CD4-positive, alpha-beta T cell treated with Interleukin-21 for 1 hour (primary cell): ENCODE measurements around the gene MFSD12.
"Not testable (repeated sequence)": the region's sequence is repeated elsewhere in the genome, so short reads cannot be mapped to it uniquely, and the experiment has no call there.

Source experiments
- DNase-seq: peaks from one replicate; pipeline ENCODE4 v3.0.0-alpha.2; 2020

Gene MFSD12

DNA sequence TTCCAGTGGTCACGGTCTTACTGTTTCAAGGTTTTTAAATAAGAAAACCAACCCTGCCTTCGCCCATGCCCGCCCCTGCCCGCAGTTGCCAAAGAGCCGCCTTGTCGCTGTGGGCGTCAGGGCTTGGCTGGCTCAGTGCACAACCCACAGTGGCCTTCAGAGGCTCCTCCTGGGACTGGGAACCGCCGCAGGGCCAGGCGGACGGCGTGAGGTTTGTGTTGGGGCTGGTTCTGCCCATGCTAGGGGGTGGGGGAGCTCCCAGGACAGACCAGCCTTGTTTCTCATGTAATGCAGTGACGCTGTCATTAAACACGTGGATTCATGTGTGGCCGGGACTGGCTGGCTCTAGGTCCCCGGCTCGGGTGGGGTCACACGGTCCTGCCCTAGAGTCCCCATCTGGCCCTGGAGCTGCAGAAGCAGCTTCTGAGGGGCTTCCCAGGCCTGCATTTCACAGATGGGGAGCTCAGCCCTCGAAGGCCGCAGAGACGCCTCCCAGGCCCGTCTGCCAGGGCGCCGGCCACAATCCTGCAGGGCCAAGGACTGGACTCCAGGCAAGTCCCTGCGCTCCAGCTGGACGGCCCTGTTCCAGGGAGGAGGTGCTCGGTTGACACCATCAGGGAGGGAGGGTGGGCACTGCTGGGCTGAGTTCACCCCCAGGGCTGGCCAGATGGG is 20.8 kb downstream of the MFSD12 start:
- DNase-seq: no peak

- DNase-seq: no peak
Measured at GRCh38 chr19:3535981-3536380, 21.4 kb downstream of the MFSD12 start.

DNA sequence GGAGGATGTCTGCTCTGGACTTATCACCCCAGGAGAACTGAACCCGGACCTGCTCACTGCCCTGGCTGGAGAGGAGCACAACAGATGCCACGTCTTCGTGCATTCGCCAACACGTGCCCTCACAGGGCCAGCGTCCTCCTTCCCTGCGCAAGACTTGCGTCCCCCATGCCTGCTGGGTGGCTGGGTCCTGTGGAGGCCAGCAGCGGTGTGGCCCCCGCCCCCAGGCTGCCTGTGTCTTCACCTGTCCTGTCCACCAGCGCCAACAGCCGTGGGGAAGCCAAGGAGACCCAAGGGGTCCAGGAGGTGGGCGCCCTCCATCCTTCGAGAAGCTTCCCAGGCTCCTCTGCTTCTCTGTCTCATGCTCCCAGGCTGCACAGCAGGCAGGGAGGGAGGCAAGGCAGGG is 21.8 kb downstream of the MFSD12 start:
- no peak for DNase-seq

- no peak for DNase-seq
Measured at GRCh38 chr19:3535235-3535535, 22.2 kb downstream of the MFSD12 start.

- no peak for DNase-seq
Measured at GRCh38 chr19:3534375-3535234, 22.8 kb downstream of the MFSD12 start.

DNA sequence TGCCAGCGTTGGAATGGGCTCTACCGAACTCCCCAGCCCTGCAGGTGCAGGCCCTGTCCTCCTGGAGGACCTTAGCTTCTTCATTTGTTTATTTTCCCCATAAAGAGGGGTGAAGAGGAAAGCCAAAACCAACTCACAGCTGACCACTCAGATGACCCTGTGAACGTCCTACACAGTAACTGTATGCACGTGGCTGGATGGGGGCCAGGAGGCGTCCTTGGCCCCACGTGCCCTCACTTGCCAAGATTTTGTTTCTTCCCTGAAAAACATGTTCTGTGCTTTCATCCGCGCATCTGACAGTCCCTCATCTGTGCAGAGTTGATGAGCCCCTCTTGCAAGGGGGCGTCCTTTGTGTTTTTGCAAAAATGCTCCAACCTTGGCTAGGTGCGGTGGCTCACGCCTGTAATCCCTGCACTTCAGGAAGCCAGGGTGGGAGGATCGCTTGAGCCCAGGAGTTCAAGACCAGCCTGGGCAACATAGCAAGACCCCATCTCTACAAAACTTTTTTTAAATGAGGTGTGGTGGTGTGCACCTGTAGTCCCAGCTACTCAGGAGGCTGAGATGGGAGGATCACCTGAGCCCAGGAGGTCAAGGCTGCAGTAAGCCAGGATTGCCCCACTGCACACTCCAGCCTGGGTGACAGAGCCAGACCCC is 23.7 kb downstream of the MFSD12 start:
- DNase-seq: no peak

GRCh38 chr19:3533033-3533432 is 24.4 kb downstream of the MFSD12 start:
- DNase-seq: no peak

GRCh38 chr19:3532154-3532786 is 25.1 kb downstream of the MFSD12 start:
- DNase-seq: no peak

DNA sequence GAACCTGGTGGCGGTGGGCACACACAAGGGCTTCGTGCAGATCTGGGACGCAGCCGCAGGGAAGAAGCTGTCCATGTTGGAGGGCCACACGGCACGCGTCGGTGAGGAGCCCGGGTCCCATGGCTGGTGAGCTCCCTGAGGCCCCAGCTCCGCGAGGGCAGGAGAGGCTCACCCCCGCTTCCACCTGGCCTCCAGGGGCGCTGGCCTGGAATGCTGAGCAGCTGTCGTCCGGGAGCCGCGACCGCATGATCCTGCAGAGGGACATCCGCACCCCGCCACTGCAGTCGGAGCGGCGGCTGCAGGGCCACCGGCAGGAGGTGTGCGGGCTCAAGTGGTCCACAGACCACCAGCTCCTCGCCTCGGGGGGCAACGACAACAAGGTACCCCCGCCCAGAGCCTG is 25.7 kb downstream of the MFSD12 start:
- DNase-seq: no peak

DNA sequence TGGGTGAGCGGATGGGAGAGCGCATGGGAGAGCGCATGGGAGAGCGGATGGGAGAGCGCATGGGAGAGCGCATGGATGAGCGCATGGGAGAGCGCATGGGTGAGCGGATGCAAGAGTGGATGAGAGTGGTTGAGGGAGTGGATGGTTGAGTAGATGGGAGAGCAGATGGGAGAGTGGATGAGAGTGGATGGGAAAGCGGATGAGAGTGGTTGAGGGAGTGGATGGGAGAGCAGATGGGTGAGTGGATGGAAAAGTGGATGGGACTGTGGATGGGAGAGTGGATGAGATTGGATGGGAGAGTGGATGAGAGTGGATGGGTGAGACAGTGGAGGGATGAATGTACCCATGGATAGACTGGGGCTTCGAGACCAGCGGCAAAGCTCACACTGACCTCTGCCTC is 27.0 kb downstream of the MFSD12 start:
- DNase-seq: no peak

GRCh38 chr19:3529299-3529698 is 28.1 kb downstream of the MFSD12 start:
- DNase-seq: not testable (repeated sequence)

DNA sequence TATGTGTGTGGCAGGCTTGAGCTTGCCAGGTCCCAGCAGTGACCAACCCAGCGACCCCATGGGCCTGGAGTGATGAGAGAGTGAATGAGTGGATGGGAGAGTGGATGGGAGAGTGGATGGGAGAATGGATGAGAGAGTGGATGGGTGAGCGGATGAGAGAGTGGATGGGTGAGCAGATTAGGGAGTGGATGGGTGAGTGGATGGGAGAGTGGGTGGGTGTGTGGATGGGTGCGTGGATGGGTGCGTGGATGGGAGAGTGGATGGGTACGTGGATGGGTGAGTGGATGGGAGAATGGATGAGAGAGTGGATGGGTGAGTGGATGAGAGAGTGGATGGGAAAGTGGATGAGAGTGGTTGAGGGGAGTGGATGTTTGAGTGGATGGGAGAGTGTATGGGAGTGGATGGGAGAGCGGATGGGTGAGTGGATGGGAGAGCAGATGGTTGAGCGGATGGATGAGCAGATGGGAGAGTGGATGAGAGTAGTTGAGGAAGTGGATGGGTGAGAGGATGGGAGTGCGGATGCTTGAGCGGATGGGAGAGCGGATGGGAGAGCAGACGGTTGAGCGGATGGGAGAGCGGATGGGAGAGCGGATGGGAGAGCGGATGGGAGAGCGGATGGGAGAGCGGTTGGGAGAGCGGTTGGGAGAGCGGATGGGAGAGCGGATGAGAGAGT is 28.7 kb downstream of the MFSD12 start:
- DNase-seq: no peak

GRCh38 chr19:3528080-3528479 is 29.3 kb downstream of the MFSD12 start:
- DNase-seq: no peak

- no peak for DNase-seq
Measured at GRCh38 chr19:3527238-3527910, 30.0 kb downstream of the MFSD12 start.

DNA sequence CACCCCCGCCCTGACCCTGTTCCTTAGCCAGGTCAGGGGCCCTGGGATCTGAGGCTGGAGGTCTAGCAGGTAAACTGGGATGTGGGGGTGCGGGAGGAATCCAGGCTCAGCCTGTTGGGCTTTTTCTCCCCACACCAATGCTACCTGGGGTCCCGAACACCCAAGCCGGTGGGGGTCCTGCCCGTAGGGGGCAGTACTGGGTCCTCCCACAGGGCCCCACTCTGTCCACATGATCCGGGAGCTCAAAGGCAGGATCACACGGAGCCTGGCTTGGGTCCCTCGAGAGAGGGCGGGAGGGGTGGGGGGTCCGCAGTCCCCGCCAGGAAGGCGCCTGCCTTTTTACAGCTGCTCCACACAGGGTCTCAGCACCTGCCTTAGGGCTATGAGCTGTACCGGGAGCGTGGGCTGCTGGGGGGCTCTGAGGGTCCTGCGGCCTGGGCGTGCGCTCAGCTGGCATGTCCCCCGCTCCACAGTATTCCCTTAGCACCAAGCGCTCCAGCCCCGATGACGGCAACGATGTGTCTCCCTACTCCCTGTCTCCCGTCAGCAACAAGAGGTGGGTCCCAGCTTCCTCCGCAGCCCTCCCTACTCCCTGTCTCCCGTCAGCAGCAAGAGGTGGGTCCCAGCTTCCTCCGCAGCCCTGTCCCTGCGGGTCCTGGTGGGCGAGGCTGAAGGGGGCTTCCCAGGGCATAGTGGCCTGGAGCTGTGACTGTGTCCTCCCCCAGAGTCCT is 30.7 kb downstream of the MFSD12 start:
- DNase-seq: no peak

DNA sequence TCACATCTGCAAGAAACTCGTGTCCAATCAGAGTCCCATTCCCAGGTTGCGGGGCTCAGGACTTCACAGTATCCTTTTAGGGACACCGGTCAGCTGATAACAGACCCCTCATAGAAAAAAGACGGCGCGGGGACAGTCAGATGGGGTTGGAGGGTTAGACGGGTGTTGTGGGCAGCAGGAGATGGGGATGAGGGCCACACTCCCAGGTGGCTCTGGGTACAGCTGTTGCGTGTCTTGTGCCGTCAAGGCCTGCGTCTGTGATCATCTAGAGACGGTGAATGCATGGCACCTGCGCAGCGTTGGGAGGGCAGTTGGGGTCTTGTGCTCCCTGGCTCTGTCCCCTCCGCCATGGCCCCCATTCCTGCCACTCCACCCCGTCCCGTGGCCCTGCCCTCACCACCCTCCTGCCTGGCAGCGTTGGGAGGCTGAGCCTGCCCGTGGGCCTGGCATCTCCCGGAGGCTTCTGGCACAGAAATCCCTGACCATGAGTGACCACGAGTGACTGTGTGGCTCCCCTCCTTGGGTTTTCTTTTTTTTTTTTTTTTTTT is 32.4 kb downstream of the MFSD12 start:
- no peak for DNase-seq

DNA sequence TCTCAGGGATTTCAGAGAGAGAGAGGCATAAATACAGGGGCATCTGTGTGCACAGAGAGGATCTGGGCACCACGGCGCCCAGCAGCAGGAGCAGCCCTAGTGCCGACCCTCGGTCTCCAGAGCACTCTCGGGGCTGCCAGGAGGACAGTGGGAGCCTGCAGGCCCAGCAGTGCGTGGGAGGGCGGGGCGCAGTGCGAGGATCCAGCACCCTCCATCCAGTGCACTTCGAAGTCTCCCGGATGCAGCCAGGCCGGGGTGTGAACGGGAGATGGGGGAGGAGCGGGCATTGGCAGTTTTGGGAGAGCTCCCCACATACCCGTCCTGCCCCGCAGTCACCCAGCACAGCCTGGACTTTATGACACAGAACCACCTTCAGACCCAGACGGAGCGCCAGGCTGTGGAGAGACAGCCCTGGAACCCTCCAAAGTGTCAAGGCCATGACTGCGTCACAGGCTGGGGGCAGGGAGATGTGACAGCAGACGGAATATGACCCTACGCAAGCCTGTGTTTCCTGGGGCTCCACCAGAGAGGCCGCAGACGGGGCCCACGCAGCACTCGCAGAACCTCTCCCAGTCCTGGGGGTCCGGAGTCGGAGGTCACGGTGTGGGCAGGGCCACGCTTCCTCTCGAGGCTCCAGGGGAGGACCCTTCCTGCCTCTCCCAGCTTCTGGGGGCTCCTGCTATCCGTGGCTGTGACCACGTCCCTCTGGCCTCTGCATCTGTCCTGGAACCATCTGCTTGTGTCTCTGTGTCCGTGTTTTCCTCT is 33.1 kb downstream of the MFSD12 start:
- DNase-seq: no peak

- no peak for DNase-seq
Measured at GRCh38 chr19:3523361-3524077, 33.9 kb downstream of the MFSD12 start.

DNA sequence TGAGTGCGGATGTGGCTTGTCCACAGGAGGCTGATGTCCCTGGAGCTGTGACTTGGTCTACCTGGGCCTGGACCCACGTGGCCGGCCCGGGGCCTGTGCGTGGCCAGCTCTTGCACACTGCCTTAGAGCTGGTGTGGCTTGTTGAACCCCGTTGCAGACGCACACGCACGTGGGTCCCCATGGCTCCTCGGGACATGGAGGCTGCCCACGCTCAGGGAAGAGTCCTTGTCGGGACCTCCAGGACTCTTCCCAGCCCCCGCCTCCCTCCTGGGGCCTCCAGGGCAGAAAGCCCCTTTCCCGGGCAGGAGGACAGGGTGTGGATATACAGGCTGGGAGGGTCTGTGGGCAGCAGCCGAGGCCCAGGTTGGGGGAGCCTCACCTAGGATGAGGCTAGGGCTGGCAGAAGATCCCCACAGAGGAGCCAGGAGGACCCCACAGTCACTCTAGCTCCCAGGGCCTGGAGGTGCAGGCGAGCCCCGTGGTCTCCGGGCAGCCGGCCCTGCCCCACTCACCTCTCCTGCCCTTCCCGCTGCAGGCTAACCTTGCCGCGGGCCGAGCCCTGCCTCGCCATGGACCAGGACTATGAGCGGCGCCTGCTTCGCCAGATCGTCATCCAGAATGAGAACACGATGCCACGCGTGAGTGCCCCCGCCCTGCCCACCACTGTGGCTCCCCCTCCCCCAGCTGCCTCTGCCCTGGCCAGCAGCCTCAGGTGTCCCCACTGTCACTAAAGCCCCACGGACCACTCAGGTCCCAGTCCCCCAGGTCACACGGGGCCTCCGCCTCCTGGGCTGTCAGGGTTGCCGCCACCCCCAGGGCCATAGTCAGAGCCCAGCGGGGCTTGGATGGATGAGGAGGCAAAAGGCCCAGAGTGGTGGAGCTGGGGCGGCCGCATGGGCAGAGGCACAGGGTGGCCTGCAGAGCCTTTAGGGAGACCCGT is 34.7 kb downstream of the MFSD12 start:
- no peak for DNase-seq
